CD8-positive, alpha-beta memory T cell (primary cell): ENCODE results near the gene SPATS2L. TPM values are rescaled to one million over a fixed set of nuclear protein-coding genes. Genes with fewer than 3 reads are reported as not detected.

Experiments
- CTCF ChIA-PET: fragments of 350-600 bp; sonication (Branson Sonifier 250); formaldehyde crosslinking; loops from one replicate; lab custom pipeline; 2021; ENCODE audit warnings: antibody characterized with exemption; lab: Charles Lee
- POLR2A ChIA-PET: fragments of 350-600 bp; sonication (Branson Sonifier 250); formaldehyde crosslinking; loops from one replicate; lab custom pipeline; 2021; ENCODE audit warnings: antibody characterized with exemption; lab: Charles Lee
- DNase-seq, 5 donors: peaks; one replicate each; pipeline versions ENCODE4 v3.0.0 to v3.0.0-alpha.2; 2020 to 2022; ENCODE audit warnings: mixed read lengths in 1 of 5
- H3K27ac ChIP-seq: one replicate; pipeline ENCODE4 v1.7.0; 2013; ENCODE audit warnings: low read depth, mild to moderate bottlenecking, low read length, moderate library complexity
- H3K27me3 ChIP-seq: 2 replicates; pipeline ENCODE4 v1.7.0; 2013; ENCODE audit warnings: low read length, mild to moderate bottlenecking; ENCODE audit not compliant: insufficient read depth, poor library complexity, severe bottlenecking
- H3K36me3 ChIP-seq: 2 replicates; pipeline ENCODE4 v1.7.0; 2013; ENCODE audit warnings: mild to moderate bottlenecking, low read length, moderate library complexity; ENCODE audit not compliant: insufficient read depth
- H3K4me1 ChIP-seq: 2 replicates; pipeline ENCODE4 v1.7.0; 2013; ENCODE audit warnings: mild to moderate bottlenecking, low read length, moderate library complexity; ENCODE audit not compliant: insufficient read depth
- H3K4me3 ChIP-seq: 2 replicates; pipeline ENCODE4 v1.7.0; 2013; ENCODE audit warnings: mild to moderate bottlenecking, low read length
- H3K9me3 ChIP-seq: 2 replicates; pipeline ENCODE4 v1.7.0; 2013; ENCODE audit warnings: mild to moderate bottlenecking, low read length
- H3K27ac Mint-ChIP-seq, 8 donors: one replicate each; pipeline ENCODE4 v1.8.0; 2020 to 2021; ENCODE audit warnings: mixed read lengths in 8 of 8, mild to moderate bottlenecking in 6 of 8, inconsistent platforms in 3 of 8, moderate library complexity in 3 of 8
- H3K27me3 Mint-ChIP-seq, 2 donors: one replicate each; pipeline ENCODE4 v1.8.0; 2020 to 2021; ENCODE audit warnings: mixed read lengths in 2 of 2, mild to moderate bottlenecking in 1 of 2, moderate library complexity in 1 of 2
- H3K36me3 Mint-ChIP-seq, 3 donors: one replicate each; pipeline ENCODE4 v1.8.0; 2020 to 2021; ENCODE audit warnings: mixed read lengths in 3 of 3, inconsistent platforms in 1 of 3, mild to moderate bottlenecking in 1 of 3
- H3K4me1 Mint-ChIP-seq, 3 donors: one replicate each; pipeline ENCODE4 v1.8.0; 2020 to 2021; ENCODE audit warnings: mixed read lengths in 3 of 3, inconsistent platforms in 1 of 3, mild to moderate bottlenecking in 1 of 3
- H3K4me3 Mint-ChIP-seq, 7 donors: one replicate each; pipeline ENCODE4 v1.8.0; 2020 to 2021; ENCODE audit warnings: mixed read lengths in 7 of 7, mild to moderate bottlenecking in 6 of 7, moderate library complexity in 4 of 7, inconsistent platforms in 2 of 7
- H3K9me3 Mint-ChIP-seq, 5 donors: one replicate each; pipeline ENCODE4 v1.8.0; 2020 to 2022; ENCODE audit warnings: mixed read lengths in 5 of 5, mild to moderate bottlenecking in 3 of 5, moderate library complexity in 2 of 5, inconsistent platforms in 1 of 5
- polyA plus RNA-seq: library from polyadenylated mRNA; unstranded; fragments of 300-500 nt; fragmentation: Illumina TruSeq; gene quantifications from one replicate; pipeline ENCODE4 v1.2.3, GENCODE V29; 2021
- total RNA-seq, 2 experiments: library from RNA; stranded (reverse); gene quantifications; one replicate each; pipeline ENCODE4 v1.2.3, GENCODE V29; 2021

The SPATS2L gene
- total and polyA plus RNA-seq, 3 experiments from 2014 or later: 11.3 to 22.2 (median 21.8) TPM

DNA sequence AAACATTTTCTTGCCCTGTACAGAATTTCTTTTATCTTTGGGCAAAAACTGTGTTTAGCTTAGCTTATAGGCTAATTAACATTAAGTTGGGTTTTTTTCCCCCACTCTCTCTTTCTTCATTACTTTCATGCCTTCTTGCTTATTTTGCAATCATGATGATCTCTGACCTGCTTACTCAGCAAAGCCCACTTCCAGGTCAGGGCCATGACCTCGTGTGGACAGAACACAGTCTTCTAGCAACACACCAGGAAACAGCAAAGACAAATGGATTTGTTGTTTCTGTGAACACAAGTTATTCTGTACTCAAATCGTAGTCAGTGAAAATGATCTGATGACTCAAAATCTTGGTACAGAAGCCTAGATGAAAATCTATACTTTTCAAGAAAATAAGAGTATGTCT, 60.7 kb downstream of the SPATS2L start:
- peaks cover 0 to 2% of the 10 kb centered on the region in 2 donors for H3K27me3 Mint-ChIP-seq
- no peaks in the 10 kb centered on the region for H3K36me3 ChIP-seq
- peaks cover 0 to 3% (median 0%) of the 10 kb centered on the region in 3 donors for H3K36me3 Mint-ChIP-seq
- H3K27ac ChIP-seq: no peak overlapping the region
- H3K4me1 ChIP-seq: no peaks in the 10 kb centered on the region
- no peaks in the 10 kb centered on the region for H3K9me3 ChIP-seq
- CTCF ChIA-PET: no interaction called here
- POLR2A ChIA-PET: no interaction called here
- no peak overlapping the region for H3K4me3 Mint-ChIP-seq
- H3K9me3 Mint-ChIP-seq: no peaks in the 10 kb centered on the region
- no peak overlapping the region for H3K27ac Mint-ChIP-seq
- DNase-seq: no peak
- H3K27me3 ChIP-seq: no peaks in the 10 kb centered on the region
- no peaks in the 10 kb centered on the region for H3K4me1 Mint-ChIP-seq
- no peak overlapping the region for H3K4me3 ChIP-seq

- no peak overlapping the region for H3K4me3 ChIP-seq
- H3K27ac Mint-ChIP-seq: peak overlapping the region in 1 of 8 donors; percentile 62
- no peaks in the 10 kb centered on the region for H3K9me3 Mint-ChIP-seq
- H3K27me3 ChIP-seq: no peaks in the 10 kb centered on the region
- H3K4me3 Mint-ChIP-seq: no peak overlapping the region
- no peaks in the 10 kb centered on the region for H3K36me3 ChIP-seq
- no peaks in the 10 kb centered on the region for H3K9me3 ChIP-seq
- H3K27me3 Mint-ChIP-seq: peaks cover 0 to 3% of the 10 kb centered on the region in 2 donors
- H3K36me3 Mint-ChIP-seq: peaks cover 0 to 3% (median 2%) of the 10 kb centered on the region in 3 donors
- no peak for DNase-seq
- H3K4me1 ChIP-seq: peaks cover 18% of the 10 kb centered on the region
- CTCF ChIA-PET: no interaction called here
- POLR2A ChIA-PET: no interaction called here
- peaks cover 15 to 23% (median 21%) of the 10 kb centered on the region in 3 donors for H3K4me1 Mint-ChIP-seq
- H3K27ac ChIP-seq: no peak overlapping the region
Observed at GRCh38 chr2:200369886-200370285, 63.4 kb downstream of the SPATS2L start.

GRCh38 chr2:200373231-200373630, 66.7 kb downstream of the SPATS2L start:
- H3K9me3 Mint-ChIP-seq: no peaks in the 10 kb centered on the region
- peak overlapping the region; percentile 77 for H3K4me3 ChIP-seq
- POLR2A ChIA-PET: no interaction called here
- CTCF ChIA-PET: interaction anchor here (1.1 to 2.1 kb wide), 2 partner anchors 10 to 95 kb away, joined by 3 to 8 read pairs; no protein-coding TSS in a partner anchor
- H3K36me3 Mint-ChIP-seq: peaks cover 0 to 2% (median 0%) of the 10 kb centered on the region in 3 donors
- no peak for DNase-seq
- peaks cover 0 to 1% of the 10 kb centered on the region in 2 donors for H3K27me3 Mint-ChIP-seq
- H3K9me3 ChIP-seq: no peaks in the 10 kb centered on the region
- H3K36me3 ChIP-seq: no peaks in the 10 kb centered on the region
- peaks cover 49% of the 10 kb centered on the region for H3K4me1 ChIP-seq
- peak overlapping the region; percentile 63 for H3K27ac ChIP-seq
- H3K27me3 ChIP-seq: no peaks in the 10 kb centered on the region
- H3K4me3 Mint-ChIP-seq: peak overlapping the region; percentile 78 to 91 (median 88)
- peaks cover 35 to 43% (median 36%) of the 10 kb centered on the region in 3 donors for H3K4me1 Mint-ChIP-seq
- peak overlapping the region; percentile 60 to 95 (median 94) for H3K27ac Mint-ChIP-seq

DNA sequence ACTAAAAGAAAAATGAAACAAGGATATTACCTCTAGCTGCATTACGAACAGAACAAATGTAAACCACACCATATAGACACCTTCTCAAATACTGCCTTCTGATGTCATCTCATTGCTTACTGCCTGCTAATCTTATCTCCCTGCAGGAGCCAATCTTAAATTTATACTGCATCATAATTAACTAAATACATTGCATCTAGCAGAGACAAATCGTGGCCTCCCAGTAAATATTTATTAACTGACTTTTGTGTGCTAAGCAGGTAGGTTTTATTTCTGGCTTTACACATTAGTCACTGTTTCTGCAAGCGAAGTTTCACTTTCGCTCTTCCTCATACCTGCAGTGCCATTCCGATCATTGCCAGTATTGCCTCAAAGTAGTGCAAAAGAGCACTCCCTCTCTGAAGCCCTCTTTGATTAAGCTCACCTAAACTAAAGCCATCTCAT, 67.5 kb downstream of the SPATS2L start:
- H3K27me3 Mint-ChIP-seq: peaks cover 0 to 1% of the 10 kb centered on the region in 2 donors
- DNase-seq: peak in 3 of 5 donors; percentile 46 to 57 (median 49)
- H3K4me3 Mint-ChIP-seq: peak overlapping the region; percentile 78 to 91 (median 88)
- H3K27ac ChIP-seq: peak overlapping the region; percentile 63
- peak overlapping the region; percentile 60 to 95 (median 94) for H3K27ac Mint-ChIP-seq
- ChIA-PET POLR2A (interaction anchor here (0.5 kb wide), 1 partner anchor 176 kb away, joined by 5 read pairs; no protein-coding TSS in a partner anchor), CTCF (no interaction called here)
- H3K9me3 Mint-ChIP-seq: no peaks in the 10 kb centered on the region
- H3K27me3 ChIP-seq: no peaks in the 10 kb centered on the region
- H3K36me3 ChIP-seq: no peaks in the 10 kb centered on the region
- no peaks in the 10 kb centered on the region for H3K9me3 ChIP-seq
- peaks cover 35 to 43% (median 36%) of the 10 kb centered on the region in 3 donors for H3K4me1 Mint-ChIP-seq
- H3K36me3 Mint-ChIP-seq: peaks cover 0 to 2% (median 0%) of the 10 kb centered on the region in 3 donors
- H3K4me1 ChIP-seq: peaks cover 49% of the 10 kb centered on the region
- H3K4me3 ChIP-seq: peak overlapping the region; percentile 77

DNA sequence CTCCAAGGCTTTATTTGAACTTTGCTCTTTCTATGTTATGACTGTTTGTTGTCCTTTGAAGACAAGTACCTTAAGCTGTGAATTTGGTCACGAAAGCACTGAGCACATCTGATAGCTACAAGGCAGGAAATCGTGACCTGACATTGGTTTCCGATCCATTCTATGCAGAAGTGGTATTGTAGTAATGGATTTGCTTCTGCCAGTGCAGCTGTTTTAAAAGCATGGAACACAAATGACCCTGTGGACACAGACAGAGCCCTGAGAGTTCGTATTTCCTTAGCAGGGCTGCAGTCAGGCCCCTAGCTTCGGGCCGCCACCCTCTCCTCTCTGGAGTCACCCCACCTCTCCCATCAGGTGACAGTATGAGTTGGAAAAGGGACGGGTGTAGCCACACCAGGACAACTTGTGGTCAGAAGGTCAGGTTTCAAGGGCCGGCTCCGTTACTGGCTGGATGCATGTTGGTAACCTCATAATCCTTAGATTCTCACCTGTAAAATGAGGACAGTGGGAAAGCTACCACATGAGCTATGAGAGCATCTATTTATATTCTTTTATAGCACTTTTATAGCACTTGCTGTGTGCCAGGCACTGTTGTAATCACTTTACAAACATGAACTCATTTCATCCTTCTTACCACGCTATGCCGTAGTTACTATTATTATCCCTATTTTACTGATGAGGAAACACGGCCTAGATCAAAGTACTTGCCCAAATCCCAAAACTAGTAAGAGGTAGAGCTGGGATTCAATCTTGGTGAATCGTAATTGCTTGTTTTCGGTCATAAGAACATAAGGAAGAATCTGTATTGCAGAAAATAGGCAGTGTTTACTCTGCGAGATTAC, 70.2 kb downstream of the SPATS2L start:
- H3K27ac ChIP-seq: no peak overlapping the region
- H3K4me3 ChIP-seq: no peak overlapping the region
- ChIA-PET CTCF (interaction anchor here (0.8 to 1.6 kb wide), 2 partner anchors 11 to 109 kb away, joined by 3 to 5 read pairs; no protein-coding TSS in a partner anchor), POLR2A (no interaction called here)
- Mint-ChIP-seq H3K27me3 (peaks cover 0 to 1% of the 10 kb centered on the region in 2 donors), H3K36me3 (peaks cover 0 to 2% (median 0%) of the 10 kb centered on the region in 3 donors), H3K9me3 (no peaks in the 10 kb centered on the region), H3K27ac (peak overlapping the region in 7 of 8 donors; percentile 24 to 81 (median 59)), H3K4me3 (peak overlapping the region in 4 of 7 donors; percentile 16 to 34 (median 22)), H3K4me1 (peaks cover 38 to 43% (median 39%) of the 10 kb centered on the region in 3 donors)
- no peaks in the 10 kb centered on the region for H3K36me3 ChIP-seq
- peak in 1 of 5 donors; percentile 17 for DNase-seq
- no peaks in the 10 kb centered on the region for H3K9me3 ChIP-seq
- H3K27me3 ChIP-seq: no peaks in the 10 kb centered on the region
- H3K4me1 ChIP-seq: peaks cover 49% of the 10 kb centered on the region

DNA sequence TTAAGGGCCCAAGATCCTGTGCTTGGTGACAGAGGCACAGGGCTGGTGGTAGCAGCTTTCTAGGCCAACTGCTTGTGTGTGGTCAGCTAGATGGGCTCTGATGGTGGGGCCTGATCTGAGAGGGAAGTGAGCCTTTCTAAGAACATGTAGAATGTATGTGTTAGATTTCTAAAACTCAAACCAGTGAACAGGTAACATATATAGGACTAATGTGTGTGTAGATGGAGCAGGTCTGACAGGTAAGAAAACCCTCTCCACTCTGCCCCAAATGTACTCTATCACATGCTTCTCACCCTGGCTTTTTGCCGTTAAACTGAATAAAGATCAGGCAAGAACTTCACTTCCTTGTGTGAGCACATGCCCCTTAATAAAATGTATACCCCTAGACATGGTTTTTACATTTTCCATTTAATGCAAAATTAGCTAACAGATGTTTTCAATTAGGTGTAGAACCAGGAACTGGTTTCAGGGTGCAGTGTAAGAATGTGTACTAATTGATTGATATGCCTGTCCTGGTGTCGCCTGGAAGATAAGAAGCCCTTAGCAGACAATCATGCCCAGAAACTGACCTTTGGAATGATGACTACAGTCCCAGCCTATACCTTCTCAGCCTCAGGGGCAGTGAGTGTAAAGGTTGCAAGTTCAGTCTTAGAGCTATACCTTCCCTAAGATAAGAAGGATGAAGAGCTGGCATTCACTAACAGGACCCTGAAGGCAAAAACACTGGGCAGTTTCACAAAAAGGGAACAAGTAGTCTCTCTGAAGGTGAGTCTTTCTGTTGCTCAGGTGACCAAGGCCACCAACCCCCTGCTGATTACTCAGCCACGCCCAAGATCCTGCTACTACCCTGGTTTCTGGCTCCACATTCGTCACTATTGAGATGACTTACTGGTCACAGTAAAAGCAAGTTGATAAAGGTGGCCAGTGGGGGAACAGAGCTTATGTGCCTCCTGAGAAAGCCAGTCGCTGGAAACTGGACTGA, 71.2 kb downstream of the SPATS2L start:
- peak overlapping the region in 4 of 8 donors; percentile 25 to 81 (median 74) for H3K27ac Mint-ChIP-seq
- Histone ChIP-seq H3K4me3 (no peak overlapping the region), H3K9me3 (no peaks in the 10 kb centered on the region), H3K27ac (no peak overlapping the region), H3K4me1 (peaks cover 46% of the 10 kb centered on the region), H3K36me3 (no peaks in the 10 kb centered on the region), H3K27me3 (no peaks in the 10 kb centered on the region)
- H3K4me3 Mint-ChIP-seq: no peak overlapping the region
- H3K9me3 Mint-ChIP-seq: no peaks in the 10 kb centered on the region
- peaks cover 0 to 1% of the 10 kb centered on the region in 2 donors for H3K27me3 Mint-ChIP-seq
- peaks cover 37 to 42% (median 39%) of the 10 kb centered on the region in 3 donors for H3K4me1 Mint-ChIP-seq
- POLR2A ChIA-PET: no interaction called here
- CTCF ChIA-PET: interaction anchor here (1.6 kb wide), 1 partner anchor 10 kb away, joined by 5 read pairs; no protein-coding TSS in a partner anchor
- peaks cover 0 to 2% (median 0%) of the 10 kb centered on the region in 3 donors for H3K36me3 Mint-ChIP-seq
- DNase-seq: no peak

DNA sequence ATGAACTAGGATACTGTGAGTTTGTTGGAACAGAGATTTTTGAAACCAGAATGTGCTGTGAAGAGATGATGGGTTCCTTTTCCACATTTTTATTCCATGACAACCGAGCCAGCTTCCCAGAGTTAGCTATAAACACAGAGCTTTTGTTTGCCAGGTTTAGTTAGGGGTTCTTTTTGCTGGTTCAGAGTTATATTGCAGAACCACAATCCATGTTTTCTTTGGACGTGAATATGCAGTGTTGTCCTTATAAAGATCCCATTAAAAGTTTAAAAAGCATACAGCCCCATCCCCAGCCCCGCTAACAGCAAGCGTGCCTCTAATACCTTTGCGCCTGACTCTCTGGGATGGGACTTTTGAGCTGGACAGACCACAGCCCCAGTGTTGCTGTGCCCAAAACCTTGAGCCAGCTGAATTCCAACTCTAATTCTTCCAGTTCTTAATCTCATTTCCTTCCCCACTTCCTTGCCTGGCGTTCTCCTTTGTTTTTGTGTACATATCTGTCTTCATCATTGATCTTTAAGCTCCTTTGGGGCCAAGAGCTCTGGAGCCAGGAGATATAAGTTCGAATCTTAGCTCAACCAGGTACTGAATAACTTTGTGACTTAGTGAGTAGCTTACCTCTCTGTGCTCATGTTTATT, 72.3 kb downstream of the SPATS2L start:
- no peaks in the 10 kb centered on the region for H3K36me3 ChIP-seq
- no peak overlapping the region for H3K4me3 ChIP-seq
- POLR2A ChIA-PET: no interaction called here
- no peak for DNase-seq
- H3K4me1 ChIP-seq: peaks cover 43% of the 10 kb centered on the region
- Mint-ChIP-seq H3K4me3 (no peak overlapping the region), H3K4me1 (peaks cover 35 to 40% (median 38%) of the 10 kb centered on the region in 3 donors), H3K9me3 (no peaks in the 10 kb centered on the region), H3K27ac (peak overlapping the region in 4 of 8 donors; percentile 13 to 56 (median 26)), H3K27me3 (no peaks in the 10 kb centered on the region), H3K36me3 (peaks cover 0 to 2% (median 0%) of the 10 kb centered on the region in 3 donors)
- no peaks in the 10 kb centered on the region for H3K9me3 ChIP-seq
- no peaks in the 10 kb centered on the region for H3K27me3 ChIP-seq
- H3K27ac ChIP-seq: peak overlapping the region; percentile 8
- CTCF ChIA-PET: no interaction called here
